IMR-90 (cell line): Measurements from ENCODE around the gene CSDE1. TPM values are rescaled to one million over a fixed set of nuclear protein-coding genes. Genes with fewer than 3 reads are reported as not detected.

Source experiments
- ATAC-seq: fragments of 200-7000 bp; cut with Tn5 transposase; 2 replicates; pipeline ENCODE4 v1.9.1; 2020; ENCODE audit warnings: low read depth, mild to moderate bottlenecking, moderate library complexity
- BruUV-seq: library from RNA; stranded (reverse); fragments of 400-500 nt; replicated peaks from 2 replicates; lab custom pipeline; 2021; lab: Mats Ljungman, UMichigan
- CTCF ChIA-PET: fragments of 300-600 bp; formaldehyde crosslinking; extraction: SDS; loops from one replicate; lab custom pipeline; 2021; ENCODE audit warnings: antibody characterized with exemption; lab: Yijun Ruan, JAX
- POLR2A ChIA-PET: fragments of 300-600 bp; sonication (Branson Sonifier 250); formaldehyde crosslinking; loops from one replicate; lab custom pipeline; 2022; ENCODE audit warnings: antibody characterized with exemption; ENCODE audit not compliant: unreplicated experiment; lab: Charles Lee
- DNase-seq: peaks from one replicate; pipeline ENCODE4 v3.0.0; 2013
- H2AFZ ChIP-seq: replicated peaks from 2 replicates; pipeline ENCODE3; 2013; ENCODE audit warnings: low read length, mild to moderate bottlenecking; ENCODE audit not compliant: poor library complexity
- H2AK5ac ChIP-seq: 2 replicates; pipeline ENCODE4 v1.6.1; 2013; ENCODE audit warnings: low read depth, low read length, inconsistent platforms
- H2AK9ac ChIP-seq: replicated peaks from 2 replicates; pipeline ENCODE3; 2013; ENCODE audit warnings: mild to moderate bottlenecking, low read depth, low read length, moderate library complexity; ENCODE audit not compliant: poor library complexity
- H2BK120ac ChIP-seq: 2 replicates; pipeline ENCODE4 v1.6.1; 2013; ENCODE audit warnings: low read depth, low read length, inconsistent platforms
- H2BK15ac ChIP-seq: 3 replicates; pipeline ENCODE4 v1.6.1; 2013; ENCODE audit warnings: low read depth, low read length, inconsistent platforms
- H2BK20ac ChIP-seq: 2 replicates; pipeline ENCODE4 v1.6.1; 2013; ENCODE audit warnings: low read depth, mild to moderate bottlenecking, inconsistent platforms, low read length, moderate library complexity
- H2BK5ac ChIP-seq: 2 replicates; pipeline ENCODE4 v1.6.1; 2013; ENCODE audit warnings: mild to moderate bottlenecking, low read depth, low read length, inconsistent platforms; ENCODE audit not compliant: poor library complexity, severe bottlenecking
- H3K14ac ChIP-seq: replicated peaks from 2 replicates; pipeline ENCODE4 v1.6.1; 2013; ENCODE audit warnings: low read depth, low read length, inconsistent platforms
- H3K18ac ChIP-seq: 2 replicates; pipeline ENCODE4 v1.6.1; 2013; ENCODE audit warnings: low read depth, low read length, control low read depth
- H3K23ac ChIP-seq: 2 replicates; pipeline ENCODE4 v1.6.1; 2013; ENCODE audit warnings: low read depth, low read length, inconsistent platforms
- H3K27ac ChIP-seq: 2 replicates; pipeline ENCODE4 v1.5.1; 2013; ENCODE audit warnings: mild to moderate bottlenecking, control low read depth, low read length; ENCODE audit not compliant: insufficient read depth
- H3K27me3 ChIP-seq: 2 replicates; pipeline ENCODE4 v1.6.1; 2013; ENCODE audit warnings: low read length; ENCODE audit not compliant: control insufficient read depth, insufficient read depth
- H3K36me3 ChIP-seq: 2 replicates; pipeline ENCODE4 v1.6.1; 2013; ENCODE audit warnings: low read length, mixed read lengths; ENCODE audit not compliant: control insufficient read depth, insufficient read depth
- H3K4ac ChIP-seq: 2 replicates; pipeline ENCODE4 v1.6.1; 2013; ENCODE audit warnings: low read depth, low read length, inconsistent platforms
- H3K4me1 ChIP-seq: 2 replicates; pipeline ENCODE4 v1.6.1; 2013; ENCODE audit warnings: low read length, mixed read lengths; ENCODE audit not compliant: control insufficient read depth, insufficient read depth
- H3K4me2 ChIP-seq: 2 replicates; pipeline ENCODE4 v1.6.1; 2013; ENCODE audit warnings: low read depth, mild to moderate bottlenecking, control low read depth, low read length, moderate library complexity
- H3K4me3 ChIP-seq: 2 replicates; pipeline ENCODE4 v1.5.1; 2013; ENCODE audit warnings: low read depth, mild to moderate bottlenecking, control low read depth, low read length, moderate library complexity; ENCODE audit not compliant: insufficient read depth
- H3K56ac ChIP-seq: 2 replicates; pipeline ENCODE4 v1.6.1; 2013; ENCODE audit warnings: low read length, inconsistent platforms; ENCODE audit not compliant: insufficient read depth; ENCODE audit errors: extremely low read depth
- H3K79me1 ChIP-seq, 2 experiments: 2 replicates each; pipeline ENCODE4 v1.6.1; 2013; ENCODE audit warnings: low read length in 2 of 2, inconsistent platforms in 1 of 2, low read depth in 1 of 2
- H3K9ac ChIP-seq: 2 replicates; pipeline ENCODE4 v1.6.1; 2013; ENCODE audit warnings: low read depth, low read length, control low read depth
- H3K9me1 ChIP-seq: 2 replicates; pipeline ENCODE4 v1.6.1; 2013; ENCODE audit warnings: low read length, inconsistent platforms; ENCODE audit not compliant: insufficient read depth
- H3K9me3 ChIP-seq: 2 replicates; pipeline ENCODE4 v1.6.1; 2013; ENCODE audit warnings: low read length; ENCODE audit not compliant: control insufficient read depth, insufficient read depth
- H4K20me1 ChIP-seq: 2 replicates; pipeline ENCODE4 v1.6.1; 2013; ENCODE audit warnings: low read length, inconsistent platforms; ENCODE audit not compliant: insufficient read depth
- H4K5ac ChIP-seq: 2 replicates; pipeline ENCODE4 v1.6.1; 2013; ENCODE audit warnings: mild to moderate bottlenecking, low read depth, low read length, control low read depth
- H4K8ac ChIP-seq, 2 experiments: 2 replicates each; pipeline ENCODE4 v1.6.1; 2013; ENCODE audit warnings: low read depth in 2 of 2, low read length in 2 of 2, control low read depth in 1 of 2, inconsistent platforms in 1 of 2
- H4K91ac ChIP-seq: 2 replicates; pipeline ENCODE4 v1.6.1; 2013; ENCODE audit warnings: low read depth, low read length, inconsistent platforms; ENCODE audit not compliant: insufficient read depth
- BHLHE40 ChIP-seq: fragments of 150-350 bp; IDR thresholded peaks from 2 replicates; pipeline ENCODE4 v1.6.1; 2016; ENCODE audit warnings: mild to moderate bottlenecking, low read depth, low read length
- CEBPB ChIP-seq: IDR thresholded peaks from 2 replicates; pipeline ENCODE4 v1.6.1; 2012; ENCODE audit warnings: low read depth, low read length, improper control_type of control experiment
- CHD1 ChIP-seq: IDR thresholded peaks from 2 replicates; pipeline ENCODE4 v1.6.1; 2012; ENCODE audit warnings: low read depth, low read length, improper control_type of control experiment
- FOS ChIP-seq: fragments of 150-350 bp; IDR thresholded peaks from 2 replicates; pipeline ENCODE4 v1.6.1; 2016; ENCODE audit warnings: low read depth, low read length
- MAFK ChIP-seq: IDR thresholded peaks from 2 replicates; pipeline ENCODE4 v1.6.1; 2012; ENCODE audit warnings: low read depth, low read length, improper control_type of control experiment
- MAZ ChIP-seq: IDR thresholded peaks from 2 replicates; pipeline ENCODE4 v1.6.1; 2012; ENCODE audit warnings: low read depth, mild to moderate bottlenecking, low read length, improper control_type of control experiment, moderate library complexity, borderline replicate concordance
- MXI1 ChIP-seq: IDR thresholded peaks from 2 replicates; pipeline ENCODE4 v1.6.1; 2012; ENCODE audit warnings: low read depth, mild to moderate bottlenecking, low read length, moderate library complexity, borderline replicate concordance
- NFE2L2 ChIP-seq: fragments of 150-350 bp; IDR thresholded peaks from 2 replicates; pipeline ENCODE4 v1.6.1; 2016; ENCODE audit warnings: low read depth, mild to moderate bottlenecking, low read length
- POLR2A ChIP-seq: IDR thresholded peaks from 2 replicates; pipeline ENCODE4 v1.6.1; 2012; ENCODE audit warnings: mild to moderate bottlenecking, low read depth, low read length
- RAD21 ChIP-seq: IDR thresholded peaks from 2 replicates; pipeline ENCODE4 v1.6.1; 2012; ENCODE audit warnings: low read length, improper control_type of control experiment
- RCOR1 ChIP-seq: IDR thresholded peaks from 2 replicates; pipeline ENCODE4 v1.6.1; 2012; ENCODE audit warnings: mild to moderate bottlenecking, low read length, improper control_type of control experiment; ENCODE audit not compliant: insufficient replicate concordance
- RFX5 ChIP-seq: IDR thresholded peaks from 2 replicates; pipeline ENCODE4 v1.8.0; 2012; ENCODE audit warnings: low read depth, mild to moderate bottlenecking, low read length, moderate library complexity
- SMC3 ChIP-seq: fragments of 150-350 bp; IDR thresholded peaks from 2 replicates; pipeline ENCODE4 v1.6.1; 2016; ENCODE audit warnings: low read depth, mild to moderate bottlenecking, antibody characterized with exemption, low read length, moderate library complexity
- WGBS, 2 experiments: methylation state at CpG; one replicate each; pipeline versions ENCODE4 v1.1.5 to v1.1.7; 2013; ENCODE audit warnings: missing lambda C conversion rate in 2 of 2; ENCODE audit not compliant: insufficient read length in 1 of 2; ENCODE audit errors: extremely low coverage in 2 of 2; 5-methylcytosine and 5-hydroxymethylcytosine counted together
- dilution Hi-C: fragments of 300-500 bp; cut with HindIII; formaldehyde crosslinking; loops from one replicate; pipeline ENCODE4 v1.14.3; 2018; ENCODE audit warnings: low sequenced_read_pairs; ENCODE audit not compliant: unreplicated experiment
- in situ Hi-C: fragments of 300-500 bp; cut with MboI; formaldehyde crosslinking; loops from 3 replicates; pipeline ENCODE4 v1.14.3; 2019; ENCODE audit warnings: low sequenced_read_pairs, inconsistent platforms, mixed read lengths
- intact Hi-C: fragments of 100-400 bp; cut with micrococcal nuclease; formaldehyde crosslinking; loops from 2 replicates; pipeline ENCODE4 v1.10.0; 2022
- polyA plus RNA-seq, 3 experiments: library from polyadenylated mRNA; depleted of rRNA; stranded (reverse); fragments of >200 nt; gene quantifications; 2 replicates each; pipeline ENCODE4 v1.2.3, GENCODE V29; 2012; ENCODE audit warnings: low replicate concordance in 1 of 3
- total RNA-seq: library from RNA; depleted of rRNA; stranded (reverse); fragments of >200 nt; gene quantifications from 2 replicates; pipeline ENCODE4 v1.2.3, GENCODE V29; 2012
- TF ChIP-seq, protein P1 (sequence below): conservative IDR thresholded peaks from 2 replicates; pipeline ENCODE4 v1.5.1; 2012; ENCODE audit warnings: mild to moderate bottlenecking, low read depth, low read length, improper control_type of control experiment
- TF ChIP-seq, protein P2 (sequence below): fragments of 150-350 bp; IDR thresholded peaks from 2 replicates; pipeline ENCODE4 v1.6.1; 2017; ENCODE audit warnings: mild to moderate bottlenecking, antibody characterized with exemption, low read length, low read depth
- TF ChIP-seq, protein P3 (sequence below): fragments of 150-350 bp; IDR thresholded peaks from 2 replicates; pipeline ENCODE4 v1.6.1; 2016; ENCODE audit warnings: low read depth, mild to moderate bottlenecking, low read length, moderate library complexity, borderline replicate concordance

The CSDE1 gene
- total and polyA plus RNA-seq, 2 of the 4 experiments (the other 2 are of a cell fraction): 190 to 879 TPM

DNA sequence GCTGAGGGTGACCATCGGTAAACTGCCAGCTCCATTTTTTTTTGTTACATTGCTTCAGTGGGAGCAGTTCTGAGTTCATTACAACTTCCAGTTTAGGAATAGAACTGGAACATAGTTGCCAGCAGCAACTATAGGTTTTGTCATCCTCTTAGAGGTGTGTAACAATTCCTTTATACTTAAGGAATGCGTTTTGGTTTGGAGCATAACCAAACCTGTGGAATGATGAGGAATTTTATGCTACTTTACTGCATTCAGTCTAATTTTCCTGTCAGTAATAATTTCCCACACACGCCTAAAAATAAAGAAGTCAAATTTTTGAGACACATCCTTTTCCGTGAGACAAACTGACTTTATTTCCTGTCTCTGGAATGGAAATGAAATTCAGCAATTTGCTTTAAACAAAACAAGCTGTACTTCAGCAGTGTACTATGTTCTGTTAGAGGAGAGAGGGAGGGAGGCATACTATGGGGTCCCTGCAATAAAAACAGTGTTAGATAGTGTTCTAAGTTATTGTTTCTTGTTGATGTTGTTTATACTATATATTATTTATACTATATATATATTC lies 57.7 kb downstream of the CSDE1 start:
- BruUV-seq: no TSS peak
- no peaks in the 10 kb centered on the region for H4K20me1 ChIP-seq
- 75% methylated on average over 1 of the region's 4 CpGs; no CpG with 5 or more reads in 1 of the 2 experiments for WGBS, 2 experiments

More for the DNA sequence above, 57.7 kb downstream of the CSDE1 start:
- ChIA-PET POLR2A (interaction anchor here (0.7 kb wide), 1 partner anchor 31 kb away, joined by 4 read pairs; no protein-coding TSS in a partner anchor), CTCF (no interaction called here)
- H2AFZ ChIP-seq: no peak overlapping the region
- H3K9ac ChIP-seq: no peak overlapping the region
- no peak overlapping the region for H3K4me3 ChIP-seq
- in situ Hi-C loops (loop anchor here (25.0 kb wide), 1 partner anchor 738 kb away; no protein-coding TSS in a partner anchor), dilution Hi-C loops (no loop called here), intact Hi-C loops (no loop called here)
- no peak overlapping the region for H4K5ac ChIP-seq
- H2BK20ac ChIP-seq: no peak overlapping the region
- H4K91ac ChIP-seq: no peak overlapping the region
- no peak overlapping the region for H3K56ac ChIP-seq
- H3K4me2 ChIP-seq: no peak overlapping the region
- H2BK15ac ChIP-seq: no peak overlapping the region
- no peak overlapping the region for H2BK120ac ChIP-seq
- no peaks in the 10 kb centered on the region for H3K36me3 ChIP-seq
- H3K4me1 ChIP-seq: no peaks in the 10 kb centered on the region
- H3K27ac ChIP-seq: no peak overlapping the region
- H4K8ac ChIP-seq: no peak overlapping the region
- DNase-seq: no peak
- no peak for TF ChIP-seq RAD21
- TF ChIP-seq POLR2A: no peak
- TF ChIP-seq MAZ: no peak
- TF ChIP-seq NFE2L2: no peak
- TF ChIP-seq BHLHE40: no peak
- no peak for TF ChIP-seq SMC3
- TF ChIP-seq, protein P1, sequence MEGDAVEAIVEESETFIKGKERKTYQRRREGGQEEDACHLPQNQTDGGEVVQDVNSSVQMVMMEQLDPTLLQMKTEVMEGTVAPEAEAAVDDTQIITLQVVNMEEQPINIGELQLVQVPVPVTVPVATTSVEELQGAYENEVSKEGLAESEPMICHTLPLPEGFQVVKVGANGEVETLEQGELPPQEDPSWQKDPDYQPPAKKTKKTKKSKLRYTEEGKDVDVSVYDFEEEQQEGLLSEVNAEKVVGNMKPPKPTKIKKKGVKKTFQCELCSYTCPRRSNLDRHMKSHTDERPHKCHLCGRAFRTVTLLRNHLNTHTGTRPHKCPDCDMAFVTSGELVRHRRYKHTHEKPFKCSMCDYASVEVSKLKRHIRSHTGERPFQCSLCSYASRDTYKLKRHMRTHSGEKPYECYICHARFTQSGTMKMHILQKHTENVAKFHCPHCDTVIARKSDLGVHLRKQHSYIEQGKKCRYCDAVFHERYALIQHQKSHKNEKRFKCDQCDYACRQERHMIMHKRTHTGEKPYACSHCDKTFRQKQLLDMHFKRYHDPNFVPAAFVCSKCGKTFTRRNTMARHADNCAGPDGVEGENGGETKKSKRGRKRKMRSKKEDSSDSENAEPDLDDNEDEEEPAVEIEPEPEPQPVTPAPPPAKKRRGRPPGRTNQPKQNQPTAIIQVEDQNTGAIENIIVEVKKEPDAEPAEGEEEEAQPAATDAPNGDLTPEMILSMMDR: no peak
- no peak for TF ChIP-seq RFX5
- TF ChIP-seq CHD1: no peak
- TF ChIP-seq CEBPB: no peak
- TF ChIP-seq, protein P2, sequence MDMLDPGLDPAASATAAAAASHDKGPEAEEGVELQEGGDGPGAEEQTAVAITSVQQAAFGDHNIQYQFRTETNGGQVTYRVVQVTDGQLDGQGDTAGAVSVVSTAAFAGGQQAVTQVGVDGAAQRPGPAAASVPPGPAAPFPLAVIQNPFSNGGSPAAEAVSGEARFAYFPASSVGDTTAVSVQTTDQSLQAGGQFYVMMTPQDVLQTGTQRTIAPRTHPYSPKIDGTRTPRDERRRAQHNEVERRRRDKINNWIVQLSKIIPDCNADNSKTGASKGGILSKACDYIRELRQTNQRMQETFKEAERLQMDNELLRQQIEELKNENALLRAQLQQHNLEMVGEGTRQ: no peak
- TF ChIP-seq, protein P3, sequence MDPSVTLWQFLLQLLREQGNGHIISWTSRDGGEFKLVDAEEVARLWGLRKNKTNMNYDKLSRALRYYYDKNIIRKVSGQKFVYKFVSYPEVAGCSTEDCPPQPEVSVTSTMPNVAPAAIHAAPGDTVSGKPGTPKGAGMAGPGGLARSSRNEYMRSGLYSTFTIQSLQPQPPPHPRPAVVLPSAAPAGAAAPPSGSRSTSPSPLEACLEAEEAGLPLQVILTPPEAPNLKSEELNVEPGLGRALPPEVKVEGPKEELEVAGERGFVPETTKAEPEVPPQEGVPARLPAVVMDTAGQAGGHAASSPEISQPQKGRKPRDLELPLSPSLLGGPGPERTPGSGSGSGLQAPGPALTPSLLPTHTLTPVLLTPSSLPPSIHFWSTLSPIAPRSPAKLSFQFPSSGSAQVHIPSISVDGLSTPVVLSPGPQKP: no peak
- TF ChIP-seq FOS: no peak
- TF ChIP-seq MXI1: no peak
- TF ChIP-seq RCOR1: no peak
- no peak for TF ChIP-seq MAFK
- H2BK5ac ChIP-seq: no peak overlapping the region
- H3K18ac ChIP-seq: no peak overlapping the region
- H3K14ac ChIP-seq: no peak overlapping the region
- H3K4ac ChIP-seq: no peak overlapping the region
- ATAC-seq: no peak
- H3K79me1 ChIP-seq: no peaks in the 10 kb centered on the region
- H3K27me3 ChIP-seq: no peaks in the 10 kb centered on the region; the same call in 1 of the 2 replicates
- no peak overlapping the region for H2AK9ac ChIP-seq
- no peaks in the 10 kb centered on the region for H3K9me3 ChIP-seq
- no peaks in the 10 kb centered on the region for H3K9me1 ChIP-seq
- no peak overlapping the region for H2AK5ac ChIP-seq
- H3K23ac ChIP-seq: no peak overlapping the region
